Thymus (tissue), 11 donors: ENCODE data around the gene ASCC2. TPM values are rescaled to one million over a fixed set of nuclear protein-coding genes. Genes with fewer than 3 reads are reported as not detected.

Experiments
- DNase-seq, 9 donors: peaks; one replicate each; pipeline ENCODE4 v3.0.0-alpha.2; 2013; ENCODE audit warnings: low spot score in 9 of 9, low read depth in 6 of 9, missing footprints in 1 of 9
- H3K27ac ChIP-seq, 2 donors: one replicate each; pipeline ENCODE4 v1.5.1; 2013; ENCODE audit warnings: control low read depth in 1 of 2, low read depth in 1 of 2, low read length in 1 of 2, mild to moderate bottlenecking in 1 of 2, moderate library complexity in 1 of 2
- H3K27me3 ChIP-seq, 2 donors: one replicate each; pipeline ENCODE4 v1.5.1; 2013; ENCODE audit warnings: low read length in 1 of 2; ENCODE audit not compliant: control insufficient read depth in 2 of 2, insufficient read depth in 1 of 2
- H3K36me3 ChIP-seq, 2 donors: one replicate each; pipeline ENCODE4 v1.5.1; 2013; ENCODE audit warnings: low read length in 1 of 2, mild to moderate bottlenecking in 1 of 2, moderate library complexity in 1 of 2; ENCODE audit not compliant: control insufficient read depth in 2 of 2, insufficient read depth in 2 of 2
- H3K4me1 ChIP-seq, 2 donors: one replicate each; pipeline ENCODE4 v1.5.1; 2013; ENCODE audit warnings: low read length in 2 of 2; ENCODE audit not compliant: control insufficient read depth in 2 of 2, insufficient read depth in 2 of 2
- H3K4me3 ChIP-seq, 2 donors: one replicate each; pipeline ENCODE4 v1.5.1; 2013; ENCODE audit warnings: low read length in 2 of 2, control low read depth in 1 of 2, mild to moderate bottlenecking in 1 of 2
- H3K9me3 ChIP-seq, 2 donors: one replicate each; pipeline ENCODE4 v1.5.1; 2013; ENCODE audit warnings: low read length in 1 of 2, mild to moderate bottlenecking in 1 of 2; ENCODE audit not compliant: control insufficient read depth in 2 of 2, insufficient read depth in 1 of 2
- WGBS: extraction: QIAGEN DNeasy Blood & Tissue Kit; methylation state at CpG from one replicate; pipeline ENCODE4 v1.1.7; 2013; 5-methylcytosine and 5-hydroxymethylcytosine counted together
- polyA plus RNA-seq: library from polyadenylated mRNA; stranded (reverse); fragments of 200-250 nt; gene quantifications from one replicate; pipeline ENCODE4 v1.2.3, GENCODE V29; 2013
- total RNA-seq: library from RNA; stranded (reverse); fragments of 120-200 nt; gene quantifications from one replicate; pipeline ENCODE4 v1.2.4, GENCODE V29; 2013
- donor health status: healthy.

The ASCC2 gene
- total and polyA plus RNA-seq, 2 donors = 26.4 to 51.8 TPM

- H3K27ac ChIP-seq = peak overlapping the region in 1 of 2 donors; percentile 78
- no peak overlapping the region for H3K4me3 ChIP-seq
- H3K27me3 ChIP-seq = no peaks in the 10 kb centered on the region
- H3K9me3 ChIP-seq = no peaks in the 10 kb centered on the region
- WGBS = 98% methylated on average over 2 of the region's 2 CpGs
- DNase-seq = no peak
- peaks cover 9 to 22% of the 10 kb centered on the region in 2 donors for H3K4me1 ChIP-seq
- peaks cover 27 to 45% of the 10 kb centered on the region in 2 donors for H3K36me3 ChIP-seq
These were observed 96.1 kb downstream of the ASCC2 start for GRCh38 chr22:29741926-29742325.

DNA sequence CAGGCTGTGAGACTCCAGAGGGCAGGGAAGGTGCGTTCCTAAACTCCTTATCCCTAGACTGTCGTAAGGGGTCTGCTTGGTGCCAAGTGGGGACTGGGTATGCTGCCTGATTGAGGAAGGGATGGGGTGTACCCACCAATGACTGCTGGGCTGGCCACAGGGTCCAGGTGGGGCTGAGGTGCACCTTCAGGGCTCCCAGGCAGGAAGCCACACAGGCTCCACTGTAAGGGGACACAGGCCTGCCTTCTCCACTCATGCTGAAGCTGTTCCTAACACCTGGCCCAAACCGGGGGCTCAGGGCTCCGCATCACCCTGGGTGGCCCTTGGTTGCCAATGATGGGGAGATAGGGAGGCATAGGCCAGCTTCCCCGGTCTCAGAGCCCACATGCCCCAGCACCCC, 97.9 kb downstream of the ASCC2 start:
- H3K9me3 ChIP-seq = no peaks in the 10 kb centered on the region
- H3K36me3 ChIP-seq = peaks cover 24 to 40% of the 10 kb centered on the region in 2 donors
- no peak for DNase-seq
- no peaks in the 10 kb centered on the region for H3K27me3 ChIP-seq
- no peak overlapping the region for H3K4me3 ChIP-seq
- H3K4me1 ChIP-seq = peaks cover 9 to 20% of the 10 kb centered on the region in 2 donors
- no peak overlapping the region for H3K27ac ChIP-seq
- WGBS = over 99% methylated on average over 5 of the region's 5 CpGs

DNA sequence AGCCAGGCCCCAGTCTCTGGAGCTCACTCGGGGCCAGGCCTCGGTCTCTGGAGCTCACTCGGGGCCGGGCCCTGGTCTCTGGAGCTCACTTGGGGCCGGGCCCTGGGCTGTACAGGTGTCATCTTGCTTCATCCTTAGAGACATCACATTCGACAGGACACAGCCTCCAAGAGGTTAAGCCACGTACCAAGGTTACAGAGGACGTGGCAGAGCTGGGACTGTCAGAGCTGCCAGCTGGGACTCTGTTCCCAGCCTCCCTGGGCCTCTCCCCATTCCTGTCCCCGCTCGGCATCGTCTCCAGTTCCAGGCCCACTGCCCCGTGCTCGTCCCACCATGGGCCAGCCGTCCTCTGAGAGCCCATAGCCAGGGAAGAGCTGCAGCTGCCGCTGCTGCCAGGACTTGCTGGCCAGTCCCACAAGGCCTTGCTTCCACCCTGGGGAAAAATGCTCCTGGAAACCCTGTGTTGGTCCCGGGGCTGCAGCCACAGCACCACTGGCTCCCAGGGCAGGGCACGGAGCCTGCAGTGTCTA, 98.7 kb downstream of the ASCC2 start:
- no peak overlapping the region for H3K4me3 ChIP-seq
- 96% methylated on average over 17 of the region's 17 CpGs for WGBS

More for the DNA sequence above, 98.7 kb downstream of the ASCC2 start:
- Histone ChIP-seq H3K4me1 (peaks cover 9 to 20% of the 10 kb centered on the region in 2 donors), H3K27ac (no peak overlapping the region), H3K9me3 (no peaks in the 10 kb centered on the region), H3K36me3 (peaks cover 24 to 45% of the 10 kb centered on the region in 2 donors), H3K27me3 (no peaks in the 10 kb centered on the region)
- no peak for DNase-seq

Other genes starting within 250 kb of the ASCC2 start
- 22.2 TPM for gene NF2, start 234.6 kb downstream of the ASCC2 start, total RNA-seq
- 7.0 TPM for gene NF2, start 234.6 kb downstream of the ASCC2 start, polyA plus RNA-seq
- gene CABP7, start 118.3 kb downstream of the ASCC2 start, total RNA-seq = 0.14 TPM
- 0.52 TPM for gene CABP7, start 118.3 kb downstream of the ASCC2 start, polyA plus RNA-seq
- 31.1 TPM for gene ZMAT5, start 71.3 kb downstream of the ASCC2 start, total RNA-seq
- 21.8 TPM for gene ZMAT5, start 71.3 kb downstream of the ASCC2 start, polyA plus RNA-seq
- 154 TPM for gene UQCR10, start 70.9 kb downstream of the ASCC2 start, total RNA-seq
- gene UQCR10, start 70.9 kb downstream of the ASCC2 start, polyA plus RNA-seq = 157 TPM
- 14.8 TPM for gene MTMR3, start 44.9 kb upstream of the ASCC2 start, total RNA-seq
- 16.4 TPM for gene MTMR3, start 44.9 kb upstream of the ASCC2 start, polyA plus RNA-seq
- 0.09 TPM for gene HORMAD2, start 242.2 kb upstream of the ASCC2 start, total RNA-seq
- gene HORMAD2, start 242.2 kb upstream of the ASCC2 start, polyA plus RNA-seq = 0.11 TPM